T-cell (primary cell): Measurements from ENCODE around the gene CD200R1. TPM values are rescaled to one million over a fixed set of nuclear protein-coding genes. Genes with fewer than 3 reads are reported as not detected.

ENCODE experiments used
- ATAC-seq, 4 experiments: fragments of 200-7000 bp in 3 of 4; fragments of 150-1000 bp in 1 of 4; cut with Tn5 transposase; replicated peaks in 1 of 4; 1 replicate in 3 of 4; 2 replicates in 1 of 4; pipeline ENCODE4 v1.10.0; 2021; ENCODE audit warnings: moderate library complexity in 3 of 4, mild to moderate bottlenecking in 2 of 4, moderate number of reproducible peaks in 1 of 4
- CTCF ChIA-PET, 2 donors: fragments of 300-600 bp; sonication (Branson Sonifier 250); formaldehyde crosslinking; loops; one replicate each; lab custom pipeline; 2022; ENCODE audit warnings: antibody characterized with exemption in 2 of 2; lab: Charles Lee
- POLR2A ChIA-PET, 2 donors: fragments of 300-600 bp; sonication (Branson Sonifier 250); formaldehyde crosslinking; loops; one replicate each; lab custom pipeline; 2022; ENCODE audit warnings: antibody characterized with exemption in 2 of 2; lab: Charles Lee
- DNase-seq, 35 experiments: peaks; one replicate each; pipeline versions ENCODE4 v3.0.0 to v3.0.0-alpha.2; 2013 to 2023
- H3K27ac ChIP-seq: one replicate; pipeline ENCODE4 v1.5.1; 2013; ENCODE audit warnings: low read length
- H3K27me3 ChIP-seq, 2 experiments: replicated peaks in 1 of 2; 1 replicate in 1 of 2; 2 replicates in 1 of 2; pipeline versions ENCODE4 v1.6.1 to v1.7.0; 2013; ENCODE audit warnings: low read length in 1 of 2, mixed read lengths in 1 of 2; ENCODE audit not compliant: control insufficient read depth in 2 of 2, insufficient read depth in 2 of 2; ENCODE audit errors: extremely low read depth in 1 of 2
- H3K36me3 ChIP-seq, 2 donors: 1 replicate in 1 of 2; 2 replicates in 1 of 2; pipeline versions ENCODE4 v1.6.1 to v1.7.0; 2013; ENCODE audit warnings: low read length in 1 of 2; ENCODE audit not compliant: control insufficient read depth in 2 of 2, insufficient read depth in 1 of 2; ENCODE audit errors: extremely low read depth in 1 of 2
- H3K4me1 ChIP-seq, 2 experiments: 1 replicate in 1 of 2; 2 replicates in 1 of 2; pipeline versions ENCODE4 v1.6.1 to v1.7.0; 2013; ENCODE audit warnings: low read length in 2 of 2, mixed read lengths in 1 of 2; ENCODE audit not compliant: insufficient read depth in 2 of 2, control insufficient read depth in 1 of 2; ENCODE audit errors: extremely low read depth in 1 of 2
- H3K4me3 ChIP-seq, 2 donors: 1 replicate in 1 of 2; 2 replicates in 1 of 2; pipeline versions ENCODE4 v1.5.1 to v1.7.0; 2013; ENCODE audit warnings: mild to moderate bottlenecking in 2 of 2, low read length in 1 of 2, moderate library complexity in 1 of 2; ENCODE audit not compliant: control insufficient read depth in 1 of 2; ENCODE audit errors: extremely low read depth in 1 of 2
- H3K9me3 ChIP-seq: 2 replicates; pipeline ENCODE4 v1.7.0; 2013
- H3K27ac Mint-ChIP-seq, 2 donors: one replicate each; pipeline ENCODE4 v1.8.0; 2020 to 2021; ENCODE audit warnings: mild to moderate bottlenecking in 2 of 2, mixed read lengths in 2 of 2
- H3K27me3 Mint-ChIP-seq, 2 donors: one replicate each; pipeline ENCODE4 v1.8.0; 2021 to 2022; ENCODE audit warnings: mixed read lengths in 2 of 2
- H3K36me3 Mint-ChIP-seq: one replicate; pipeline ENCODE4 v1.8.0; 2021; ENCODE audit warnings: mixed read lengths
- H3K4me1 Mint-ChIP-seq, 3 donors: one replicate each; pipeline ENCODE4 v1.8.0; 2020 to 2022; ENCODE audit warnings: mixed read lengths in 3 of 3, mild to moderate bottlenecking in 1 of 3
- H3K4me3 Mint-ChIP-seq, 3 donors: one replicate each; pipeline ENCODE4 v1.8.0; 2020 to 2022; ENCODE audit warnings: mild to moderate bottlenecking in 3 of 3, mixed read lengths in 3 of 3, moderate library complexity in 3 of 3
- H3K9me3 Mint-ChIP-seq, 3 donors: one replicate each; pipeline ENCODE4 v1.8.0; 2020 to 2022; ENCODE audit warnings: mixed read lengths in 3 of 3
- WGBS: methylation state at CpG from one replicate; pipeline ENCODE4 v1.1.5; 2013; ENCODE audit warnings: missing lambda C conversion rate; ENCODE audit not compliant: insufficient coverage; 5-methylcytosine and 5-hydroxymethylcytosine counted together
- total RNA-seq, 35 experiments: library from RNA in 6 of 35; stranded (reverse) in 6 of 35; fragments of 120-200 nt in 1 of 35; gene quantifications; one replicate each; pipeline versions ENCODE4 v1.2.1 to v1.2.4 and lab custom pipeline; 2013 to 2026

The CD200R1 gene
- total RNA-seq, 5 donors from 2014 or later (not counting 1 experiment from before 2014, with no cell fraction given): 10.1 to 20.4 (median 11.9) TPM

DNA sequence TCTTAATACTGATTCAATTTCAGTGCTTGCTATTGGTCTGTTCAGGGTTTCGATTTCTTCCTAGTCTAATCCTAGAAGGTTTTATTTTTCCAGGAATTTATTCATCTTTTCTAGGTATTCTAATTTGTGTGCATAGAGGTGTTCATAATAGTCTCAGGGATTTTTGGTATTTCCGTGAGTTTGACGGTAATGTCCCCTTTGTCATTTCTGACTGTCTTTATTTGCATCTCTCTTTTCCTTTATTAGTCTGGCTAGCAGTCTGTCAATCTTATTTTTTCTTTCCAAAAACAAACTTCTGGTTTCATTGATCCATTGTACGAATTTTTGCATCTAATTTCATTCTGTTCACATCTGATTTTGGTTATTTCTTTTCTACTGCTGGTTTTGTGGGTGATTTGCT, 93.0 kb downstream of the CD200R1 start:
- H3K9me3 ChIP-seq: no peaks in the 10 kb centered on the region
- H3K4me1 Mint-ChIP-seq: no peaks in the 10 kb centered on the region
- no peak overlapping the region for H3K27ac Mint-ChIP-seq
- H3K36me3 Mint-ChIP-seq: no peaks in the 10 kb centered on the region
- ChIA-PET CTCF (no interaction called here), POLR2A (no interaction called here)
- WGBS: 100% methylated on average over 1 of the region's 4 CpGs
- H3K4me3 Mint-ChIP-seq: no peak overlapping the region
- H3K9me3 Mint-ChIP-seq: peaks cover 0 to 9% (median 0%) of the 10 kb centered on the region in 3 donors
- no peak overlapping the region for H3K27ac ChIP-seq
- ATAC-seq (no peak), DNase-seq (no peak)
- no peaks in the 10 kb centered on the region for H3K27me3 Mint-ChIP-seq
- H3K4me3 ChIP-seq: no peak overlapping the region
- H3K36me3 ChIP-seq: no peaks in the 10 kb centered on the region
- H3K4me1 ChIP-seq: no peaks in the 10 kb centered on the region
- H3K27me3 ChIP-seq: peaks cover 0 to 5% of the 10 kb centered on the region in 2 experiments

DNA sequence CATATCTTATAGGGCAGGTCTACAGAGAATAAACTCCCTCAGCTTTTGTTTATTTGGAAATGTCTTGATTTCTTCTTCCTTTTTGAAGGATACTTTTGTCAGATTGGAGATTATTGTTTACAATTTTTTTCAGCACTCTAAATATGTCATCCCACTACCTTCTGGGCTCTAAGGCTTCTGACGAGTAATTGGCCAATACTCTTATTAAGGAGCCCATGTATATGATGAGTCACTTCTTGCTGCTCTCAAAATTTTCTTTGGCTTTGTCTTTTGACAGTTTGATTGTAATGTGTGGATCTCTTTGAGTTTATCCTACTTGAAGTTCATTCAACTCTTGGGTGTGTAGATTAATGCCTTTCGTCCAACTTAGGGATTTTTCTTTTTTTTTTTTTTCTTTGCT, 99.3 kb downstream of the CD200R1 start:
- H3K27ac ChIP-seq: no peak overlapping the region

DNA sequence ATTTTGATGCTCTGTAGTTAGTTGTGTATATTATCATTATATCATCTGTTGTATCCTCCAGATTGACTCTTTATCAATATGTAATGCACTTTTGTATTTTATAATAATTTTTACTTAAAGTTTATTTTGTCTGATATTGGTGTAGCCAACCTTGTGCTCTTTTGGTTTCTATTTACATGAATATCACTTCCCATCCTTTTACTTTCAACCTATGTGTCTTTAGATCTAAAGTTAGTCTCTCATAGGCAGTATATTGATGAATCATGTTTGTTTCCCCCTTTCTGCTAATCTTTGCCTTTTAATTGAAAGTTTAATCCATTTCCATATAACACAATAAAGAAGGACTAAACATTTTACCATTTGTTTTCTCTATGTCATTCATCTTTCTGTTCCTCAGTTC, 100.2 kb downstream of the CD200R1 start:
- Histone ChIP-seq H3K4me1 (no peaks in the 10 kb centered on the region), H3K36me3 (no peaks in the 10 kb centered on the region), H3K27ac (no peak overlapping the region), H3K9me3 (no peaks in the 10 kb centered on the region), H3K27me3 (peaks cover 0 to 5% of the 10 kb centered on the region in 2 experiments), H3K4me3 (no peak overlapping the region)
- Mint-ChIP-seq H3K27me3 (no peaks in the 10 kb centered on the region), H3K4me1 (peaks cover 0 to 7% (median 0%) of the 10 kb centered on the region in 3 donors), H3K36me3 (peaks cover 5% of the 10 kb centered on the region), H3K9me3 (peaks cover 9 to 25% (median 10%) of the 10 kb centered on the region in 3 donors), H3K27ac (no peak overlapping the region), H3K4me3 (no peak overlapping the region)
- POLR2A ChIA-PET: no interaction called here
- DNase-seq: no peak
- CTCF ChIA-PET: no interaction called here
- no peak for ATAC-seq

More for the DNA sequence above, 99.3 kb downstream of the CD200R1 start:
- H3K9me3 Mint-ChIP-seq: peaks cover 5 to 20% (median 10%) of the 10 kb centered on the region in 3 donors
- H3K27ac Mint-ChIP-seq: no peak overlapping the region
- H3K36me3 Mint-ChIP-seq: peaks cover under 1% of the 10 kb centered on the region
- peaks cover 0 to 7% (median 0%) of the 10 kb centered on the region in 3 donors for H3K4me1 Mint-ChIP-seq
- ChIA-PET CTCF (no interaction called here), POLR2A (no interaction called here)
- H3K9me3 ChIP-seq: no peaks in the 10 kb centered on the region
- no peaks in the 10 kb centered on the region for H3K27me3 Mint-ChIP-seq
- no CpG with 5 or more reads among the region's 2 CpGs for WGBS
- peaks cover 0 to 5% of the 10 kb centered on the region in 2 experiments for H3K27me3 ChIP-seq
- no peaks in the 10 kb centered on the region for H3K36me3 ChIP-seq
- no peak for DNase-seq
- ATAC-seq: no peak
- no peaks in the 10 kb centered on the region for H3K4me1 ChIP-seq
- no peak overlapping the region for H3K4me3 Mint-ChIP-seq
- no peak overlapping the region for H3K4me3 ChIP-seq

DNA sequence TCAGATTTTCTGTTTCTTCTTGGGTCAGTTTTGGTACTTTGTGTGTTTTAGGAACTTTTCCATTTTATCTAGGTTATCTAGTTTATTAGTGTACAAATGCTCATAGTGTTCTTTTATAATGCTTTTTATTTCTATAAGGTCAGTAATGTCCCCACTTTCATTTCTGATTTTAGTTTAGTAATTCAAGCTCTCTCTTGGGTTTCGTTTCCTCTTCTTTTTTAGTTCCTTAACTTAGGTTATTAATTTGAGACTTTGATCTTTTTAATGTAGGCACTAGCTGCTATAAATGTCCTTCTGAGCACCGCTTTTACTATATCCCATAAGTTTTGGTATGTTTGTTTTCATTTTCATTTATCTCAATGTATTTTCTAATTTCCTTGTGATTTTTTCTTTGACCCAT, 101.3 kb downstream of the CD200R1 start:
- Mint-ChIP-seq H3K27ac (no peak overlapping the region), H3K4me3 (no peak overlapping the region), H3K9me3 (peaks cover 12 to 27% (median 14%) of the 10 kb centered on the region in 3 donors), H3K36me3 (peaks cover 8% of the 10 kb centered on the region), H3K27me3 (no peaks in the 10 kb centered on the region), H3K4me1 (peaks cover 0 to 7% (median 0%) of the 10 kb centered on the region in 3 donors)
- Histone ChIP-seq H3K27ac (no peak overlapping the region), H3K36me3 (no peaks in the 10 kb centered on the region), H3K9me3 (no peaks in the 10 kb centered on the region), H3K4me1 (no peaks in the 10 kb centered on the region), H3K27me3 (peaks cover 0 to 5% of the 10 kb centered on the region in 2 experiments), H3K4me3 (no peak overlapping the region)
- no CpG with 5 or more reads among the region's 2 CpGs for WGBS
- POLR2A ChIA-PET: no interaction called here
- no peak for DNase-seq
- CTCF ChIA-PET: no interaction called here
- ATAC-seq: no peak

DNA sequence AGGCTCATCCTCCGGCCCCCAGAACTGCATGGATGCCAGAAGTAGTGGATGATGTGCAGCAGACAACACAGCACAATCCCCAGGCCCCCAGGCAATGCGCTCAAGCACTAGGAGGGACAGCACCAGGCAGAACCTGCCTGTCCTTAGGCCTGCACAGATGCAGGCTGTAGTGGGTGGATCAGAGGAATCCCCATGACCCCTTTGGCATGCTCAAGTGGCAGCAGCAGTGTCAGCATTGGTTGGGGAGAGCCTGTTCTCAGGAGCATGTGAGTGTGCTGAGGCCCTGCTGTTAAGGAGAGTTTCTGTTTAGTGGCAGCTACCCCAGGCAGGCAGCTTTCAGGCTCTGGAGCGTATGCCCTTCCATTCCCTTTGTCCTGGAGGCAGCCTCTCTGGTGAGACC, 103.2 kb downstream of the CD200R1 start:
- no peak for DNase-seq
- H3K4me3 Mint-ChIP-seq: no peak overlapping the region
- WGBS: 94% methylated on average over 3 of the region's 3 CpGs

More for the DNA sequence above, 103.2 kb downstream of the CD200R1 start:
- no peak overlapping the region for H3K27ac Mint-ChIP-seq
- Histone ChIP-seq H3K4me3 (no peak overlapping the region), H3K27me3 (peaks cover 0 to 5% of the 10 kb centered on the region in 2 experiments), H3K36me3 (no peaks in the 10 kb centered on the region), H3K9me3 (no peaks in the 10 kb centered on the region), H3K27ac (no peak overlapping the region), H3K4me1 (no peaks in the 10 kb centered on the region)
- ChIA-PET CTCF (no interaction called here), POLR2A (no interaction called here)
- peaks cover 0 to 7% (median 0%) of the 10 kb centered on the region in 3 donors for H3K4me1 Mint-ChIP-seq
- peaks cover 8% of the 10 kb centered on the region for H3K36me3 Mint-ChIP-seq
- H3K27me3 Mint-ChIP-seq: no peaks in the 10 kb centered on the region
- ATAC-seq: no peak
- H3K9me3 Mint-ChIP-seq: peaks cover 14 to 28% (median 16%) of the 10 kb centered on the region in 3 donors

Other genes with a start within 250 kb of the CD200R1 start
- gene CD200R1L, start 128.2 kb downstream of the CD200R1 start, total RNA-seq: not detected
- gene GTPBP8, start 15.9 kb upstream of the CD200R1 start, total RNA-seq: 10 to 100 TPM; 17.2 to 31.3 (median 27.5) TPM
- gene BOC, start 236.5 kb upstream of the CD200R1 start, total RNA-seq: under 1 TPM in 2 of 5 donors, not detected in 3; 0.16 to 0.20 TPM